GF-D8 (cell line): ENCODE data around the gene CHSY3.

Source experiments
- DNase-seq: peaks from one replicate; lab custom pipeline; 2025; lab: John Stamatoyannopoulos, UW

Gene CHSY3

GRCh38 chr5:129904102-129904666 lies at the start of gene CHSY3:
CHSY3 (plus strand) TSS chr5:129904465.
- DNase-seq: no peak

GRCh38 chr5:129856325-129856724 lies 47.9 kb upstream of the CHSY3 start:
- no peak for DNase-seq

- DNase-seq: no peak
Measured at GRCh38 chr5:129857116-129857515, 47.1 kb upstream of the CHSY3 start.

GRCh38 chr5:129858131-129858675 lies 46.1 kb upstream of the CHSY3 start:
- DNase-seq: no peak

- DNase-seq: no peak
Measured at GRCh38 chr5:129884322-129884721, 19.9 kb upstream of the CHSY3 start.

- DNase-seq: no peak
Measured at GRCh38 chr5:129899454-129899853, 4.8 kb upstream of the CHSY3 start.

GRCh38 chr5:129902816-129903215 lies 1.4 kb upstream of the CHSY3 start:
- no peak for DNase-seq

GRCh38 chr5:129903466-129904101 lies 681 bp upstream of the CHSY3 start:
- no peak for DNase-seq

GRCh38 chr5:129904667-129905472 lies 605 bp downstream of the CHSY3 start:
- DNase-seq: no peak

- DNase-seq: no peak
Measured at GRCh38 chr5:129905473-129906176, 1.4 kb downstream of the CHSY3 start.

- no peak for DNase-seq
Measured at GRCh38 chr5:129906177-129906887, 2.1 kb downstream of the CHSY3 start.

GRCh38 chr5:129909225-129909624 lies 5.0 kb downstream of the CHSY3 start:
- DNase-seq: no peak

GRCh38 chr5:129912601-129913255 lies 8.5 kb downstream of the CHSY3 start:
- no peak for DNase-seq

GRCh38 chr5:129915415-129915814 lies 11.2 kb downstream of the CHSY3 start:
- DNase-seq: no peak

- DNase-seq: no peak
Measured at GRCh38 chr5:129917224-129917623, 13.0 kb downstream of the CHSY3 start.

- no peak for DNase-seq
Measured at GRCh38 chr5:129921204-129921603, 16.9 kb downstream of the CHSY3 start.

GRCh38 chr5:129930221-129930620 lies 26.0 kb downstream of the CHSY3 start:
- no peak for DNase-seq

GRCh38 chr5:129935626-129936025 lies 31.4 kb downstream of the CHSY3 start:
- no peak for DNase-seq

GRCh38 chr5:129938077-129938476 lies 33.8 kb downstream of the CHSY3 start:
- no peak for DNase-seq

- no peak for DNase-seq
Measured at GRCh38 chr5:129943936-129944335, 39.7 kb downstream of the CHSY3 start.

GRCh38 chr5:129945028-129945427 lies 40.8 kb downstream of the CHSY3 start:
- DNase-seq: no peak
